Testis (tissue), 2 donors: ENCODE measurements around the gene SLC49A3.

ENCODE experiments used
- CTCF ChIP-seq, 3 experiments: fragments of 450-650 bp in 2 of 3; fragments of 200-600 bp in 1 of 3; sonication (generic) in 1 of 3; IDR thresholded peaks; one replicate each; pipeline ENCODE4 v1.5.1; 2016 to 2019; ENCODE audit warnings: antibody characterized with exemption in 3 of 3, mild to moderate bottlenecking in 2 of 3, moderate library complexity in 1 of 3
- POLR2A ChIP-seq: fragments of 450-650 bp; IDR thresholded peaks from one replicate; pipeline ENCODE4 v1.6.1; 2017; ENCODE audit warnings: antibody characterized with exemption, mild to moderate bottlenecking, moderate library complexity

- TF ChIP-seq POLR2A (no peak), CTCF (IDR thresholded peaks at IDR 0.05) (no peak)
Observed at GRCh38 chr4:632926-633325, 56.0 kb downstream of the SLC49A3 start.
